Adrenal gland (tissue), 12 donors: ENCODE measurements around the gene CGB1. TPM values are rescaled to one million over a fixed set of nuclear protein-coding genes. Genes with fewer than 3 reads are reported as not detected.

Experiments
- DNase-seq, 7 donors: peaks; one replicate each; pipeline ENCODE4 v3.0.0-alpha.2; 2019 to 2020
- H3K27ac ChIP-seq, 5 donors: fragments of 200-600 bp; sonication (generic) in 4 of 5; 1 replicate in 3 of 5; 2 replicates in 2 of 5; pipeline versions ENCODE4 v1.5.1 to v1.8.0; 2016 to 2020; ENCODE audit warnings: mild to moderate bottlenecking in 1 of 5
- H3K27me3 ChIP-seq: fragments of 200-600 bp; 2 replicates; pipeline ENCODE4 v1.8.0; 2021
- H3K36me3 ChIP-seq, 2 donors: fragments of 200-600 bp; replicated peaks in 1 of 2; 1 replicate in 1 of 2; 2 replicates in 1 of 2; pipeline versions ENCODE4 v1.5.1 to v1.8.0; 2018 to 2022
- H3K4me1 ChIP-seq, 2 donors: fragments of 200-600 bp; replicated peaks in 1 of 2; 1 replicate in 1 of 2; 2 replicates in 1 of 2; pipeline versions ENCODE4 v1.5.1 to v1.8.0; 2018 to 2021
- H3K4me3 ChIP-seq, 4 donors: fragments of 200-600 bp; sonication (generic) in 3 of 4; one replicate each; pipeline ENCODE4 v1.5.1; 2016 to 2018
- H3K9me3 ChIP-seq, 3 donors: fragments of 200-600 bp; sonication (generic) in 1 of 3; replicated peaks in 1 of 3; 1 replicate in 2 of 3; 2 replicates in 1 of 3; pipeline versions ENCODE4 v1.5.1 to v1.8.0; 2016 to 2021
- POLR2A ChIP-seq, 2 donors: fragments of 450-650 bp; IDR thresholded peaks; one replicate each; pipeline ENCODE4 v1.6.1; 2017; ENCODE audit warnings: antibody characterized with exemption in 2 of 2, mild to moderate bottlenecking in 2 of 2, moderate library complexity in 1 of 2
- WGBS, 4 donors: extraction: QIAGEN DNeasy Blood & Tissue Kit in 2 of 4; methylation state at CpG; one replicate each; pipeline versions ENCODE4 v1.1.5 to v1.1.7; 2013 to 2017; 5-methylcytosine and 5-hydroxymethylcytosine counted together
- intact Hi-C, 2 donors: fragments of 100-400 bp; cut with DNase I; formaldehyde crosslinking; loops; one replicate each; pipeline versions ENCODE4 v1.14.1 to v1.15.0; 2022 to 2023
- polyA plus RNA-seq, 3 donors: library from polyadenylated mRNA; stranded (reverse); fragments of 200-250 nt in 2 of 3; fragments of 350-450 nt in 1 of 3; fragmentation: Illumina TruSeq in 1 of 3; extraction: RNeasy Lipid Tissue Mini Kit (QIAGEN cat#74804) in 1 of 3; gene quantifications; one replicate each; pipeline ENCODE4 v1.2.3, GENCODE V29; 2013 to 2014
- total RNA-seq, 9 donors: library from RNA; depleted of rRNA in 4 of 9; stranded (reverse); fragments of >200 nt in 4 of 9; fragments of 120-200 nt in 1 of 9; fragmentation: NEBNext Ultra II Directional in 1 of 9; extraction: Animal tissue kit (Norgen Biotek cat#: 25700) in 1 of 9; gene quantifications; one replicate each; pipeline versions ENCODE4 v1.1.0 to v1.2.4, GENCODE V29; 2013 to 2023
- TF ChIP-seq, protein P1 (sequence below), 6 experiments: fragments of 450-650 bp in 4 of 6; fragments of 200-600 bp in 2 of 6; sonication (generic) in 1 of 6; IDR thresholded peaks; 1 replicate in 5 of 6; 2 replicates in 1 of 6; pipeline versions ENCODE4 v1.5.1 to v1.8.0; 2016 to 2021; ENCODE audit warnings: antibody characterized with exemption in 6 of 6, mild to moderate bottlenecking in 2 of 6, moderate library complexity in 1 of 6
- donor health status: healthy with polysubstance abuse.
- donor health status: Bipolar disorder and iron deficiency.
- donor health status: DM: yes; HTN: yes; CAD: no.
- donor health status: DM: no; HTN: no; CAD: no.
- donor health status: DM: no; HTN: no; CAD: no.
- donor health status: DM: yes; HTN: yes; CAD: no.

The CGB1 gene
- total and polyA plus RNA-seq, 12 donors: 0.53 TPM; not detected in 11

GRCh38 chr19:49067554-49067953 lies 30.9 kb upstream of the CGB1 start:
- Histone ChIP-seq H3K4me3 (no peak overlapping the region), H3K4me1 (peaks cover 0 to 6% of the 10 kb centered on the region in 2 donors), H3K36me3 (no peaks in the 10 kb centered on the region), H3K27me3 (peaks cover 29% of the 10 kb centered on the region), H3K27ac (no peak overlapping the region), H3K9me3 (no peaks in the 10 kb centered on the region)
- WGBS, 4 donors: 27 to 48% (median 36%) methylated on average over 2 to 3 of the region's 3 CpGs; no CpG with 5 or more reads in 1 of the 4 donors
- intact Hi-C loops: no loop called here
- DNase-seq: no peak
- TF ChIP-seq POLR2A (IDR thresholded peaks at IDR 0.05): no peak
- TF ChIP-seq, protein P1, sequence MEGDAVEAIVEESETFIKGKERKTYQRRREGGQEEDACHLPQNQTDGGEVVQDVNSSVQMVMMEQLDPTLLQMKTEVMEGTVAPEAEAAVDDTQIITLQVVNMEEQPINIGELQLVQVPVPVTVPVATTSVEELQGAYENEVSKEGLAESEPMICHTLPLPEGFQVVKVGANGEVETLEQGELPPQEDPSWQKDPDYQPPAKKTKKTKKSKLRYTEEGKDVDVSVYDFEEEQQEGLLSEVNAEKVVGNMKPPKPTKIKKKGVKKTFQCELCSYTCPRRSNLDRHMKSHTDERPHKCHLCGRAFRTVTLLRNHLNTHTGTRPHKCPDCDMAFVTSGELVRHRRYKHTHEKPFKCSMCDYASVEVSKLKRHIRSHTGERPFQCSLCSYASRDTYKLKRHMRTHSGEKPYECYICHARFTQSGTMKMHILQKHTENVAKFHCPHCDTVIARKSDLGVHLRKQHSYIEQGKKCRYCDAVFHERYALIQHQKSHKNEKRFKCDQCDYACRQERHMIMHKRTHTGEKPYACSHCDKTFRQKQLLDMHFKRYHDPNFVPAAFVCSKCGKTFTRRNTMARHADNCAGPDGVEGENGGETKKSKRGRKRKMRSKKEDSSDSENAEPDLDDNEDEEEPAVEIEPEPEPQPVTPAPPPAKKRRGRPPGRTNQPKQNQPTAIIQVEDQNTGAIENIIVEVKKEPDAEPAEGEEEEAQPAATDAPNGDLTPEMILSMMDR (IDR thresholded peaks at IDR 0.05): no peak

DNA sequence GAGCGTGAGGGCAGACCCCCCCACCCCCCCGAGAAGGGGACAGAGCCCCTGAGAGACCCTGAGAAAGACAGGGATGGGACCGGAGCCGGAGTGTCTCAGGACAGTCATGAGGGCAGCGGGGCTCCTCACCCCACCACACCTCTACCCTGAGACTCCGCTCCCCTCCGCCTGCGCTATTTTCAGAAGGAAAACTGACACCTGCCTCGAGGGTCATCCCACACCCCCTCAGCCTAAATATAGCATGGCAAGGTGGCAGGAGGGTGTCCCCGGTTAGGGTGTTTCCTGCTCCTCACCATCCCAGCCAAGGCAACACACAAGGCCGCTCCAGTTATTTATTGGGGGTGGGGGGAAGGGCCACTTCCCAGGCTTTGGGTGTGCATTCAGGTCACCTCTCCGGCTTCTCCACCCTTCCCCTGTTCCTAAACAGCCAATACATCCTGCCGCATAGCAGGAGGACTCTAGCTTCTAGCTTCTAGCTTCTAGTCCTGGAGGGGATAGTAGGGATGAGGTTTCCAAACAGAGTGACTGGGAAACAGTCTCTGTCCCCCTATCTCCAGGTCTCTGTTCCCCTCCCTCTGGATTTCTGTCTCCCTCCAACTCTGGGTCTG lies 29.3 kb upstream of the CGB1 start:
- H3K36me3 ChIP-seq: no peaks in the 10 kb centered on the region
- DNase-seq: no peak
- 49 to 61% (median 56%) methylated on average over 8 to 13 of the region's 13 CpGs for WGBS, 4 donors
- H3K9me3 ChIP-seq: no peaks in the 10 kb centered on the region
- no peak overlapping the region for H3K27ac ChIP-seq
- no peak overlapping the region for H3K4me3 ChIP-seq
- H3K27me3 ChIP-seq: peaks cover 16% of the 10 kb centered on the region
- intact Hi-C loops: no loop called here
- H3K4me1 ChIP-seq: peaks cover 0 to 6% of the 10 kb centered on the region in 2 donors
- TF ChIP-seq POLR2A (IDR thresholded peaks at IDR 0.05): no peak
- TF ChIP-seq, protein P1 (IDR thresholded peaks at IDR 0.05): no peak

GRCh38 chr19:49064768-49065611 lies 28.3 kb upstream of the CGB1 start, which contains the start of gene NTF4:
TSS of gene NTF4 (minus strand) at chr19:49064818. CDS start at chr19:49061997, 2,821 bp downstream.
- TF ChIP-seq, protein P1 (IDR thresholded peaks at IDR 0.05): no peak
- TF ChIP-seq POLR2A (IDR thresholded peaks at IDR 0.05): no peak
- no peak within 1 kb of the TSS for H3K27ac ChIP-seq
- intact Hi-C loops: no loop called here
- no peak within 1 kb of the TSS for H3K4me3 ChIP-seq
- H3K36me3 ChIP-seq: no peaks in the 10 kb centered on the region
- H3K4me1 ChIP-seq: peaks cover 0 to 6% of the 10 kb centered on the region in 2 donors
- peaks cover 7% of the 10 kb centered on the region for H3K27me3 ChIP-seq
- DNase-seq: no peak
- WGBS, 4 donors: 7 to 37% (median 13%) methylated on average over 5 to 53 of the region's 53 CpGs
- no peaks in the 10 kb centered on the region for H3K9me3 ChIP-seq

- H3K27ac ChIP-seq: no peak overlapping the region
- WGBS, 4 donors: 59 to 71% (median 67%) methylated on average over 3 to 10 of the region's 10 CpGs
- no peak overlapping the region for H3K4me3 ChIP-seq
- peaks cover 6% of the 10 kb centered on the region for H3K27me3 ChIP-seq
- intact Hi-C loops: no loop called here
- no peaks in the 10 kb centered on the region for H3K9me3 ChIP-seq
- no peak for TF ChIP-seq POLR2A (IDR thresholded peaks at IDR 0.05)
- TF ChIP-seq, protein P1 (IDR thresholded peaks at IDR 0.05): no peak
- H3K4me1 ChIP-seq: peaks cover 0 to 6% of the 10 kb centered on the region in 2 donors
- no peak for DNase-seq
- H3K36me3 ChIP-seq: no peaks in the 10 kb centered on the region
Measured at GRCh38 chr19:49064029-49064629, 27.4 kb upstream of the CGB1 start.
